ENCODE measurements around the gene N4BP2L2. TPM values are rescaled to one million over a fixed set of nuclear protein-coding genes. Genes with fewer than 3 reads are reported as not detected.

The N4BP2L2 gene
- total and polyA plus RNA-seq, 2 of the 4 experiments (the other 2 are of a cell fraction), result 28.7 to 34.6 TPM

Small RNA genes lying within 50 kb of the gene (microRNA-seq; reads per million reads assigned to microRNA genes)
- not detected for gene RF00190 (ENCODE audit: insufficient read depth, insufficient read length)

Small RNA genes lying within 50 kb of the gene (small RNA-seq; reads per million reads assigned to genes)
- 0 to 0.07 (median 0) reads per million in 5 experiments for gene RF00190

Other genes starting within 250 kb of the N4BP2L2 start
- not detected in 2 replicates for gene ZAR1L, start 223.4 kb downstream of the N4BP2L2 start, total RNA-seq (2012; rRNA removed)
- gene ZAR1L, start 223.4 kb downstream of the N4BP2L2 start, polyA plus RNA-seq (2012; rRNA removed), result not detected in 2 replicates
- gene BRCA2, start 223.3 kb downstream of the N4BP2L2 start, total RNA-seq (2012; rRNA removed), result 9.7 and 11.7 TPM in 2 replicates
- 2.0 and 2.1 TPM in 2 replicates for gene BRCA2, start 223.3 kb downstream of the N4BP2L2 start, polyA plus RNA-seq (2012; rRNA removed)
- 0.18 and 0.28 TPM in 2 replicates for gene N4BP2L1, start 110.7 kb downstream of the N4BP2L2 start, total RNA-seq (2012; rRNA removed)
- 0.19 and 0.46 TPM in 2 replicates for gene N4BP2L1, start 110.7 kb downstream of the N4BP2L2 start, polyA plus RNA-seq (2012; rRNA removed)
- 20.1 and 26.7 TPM in 2 replicates for gene PDS5B, start 47.7 kb upstream of the N4BP2L2 start, total RNA-seq (2012; rRNA removed)
- gene PDS5B, start 47.7 kb upstream of the N4BP2L2 start, polyA plus RNA-seq (2012; rRNA removed), result 5.0 and 6.2 TPM in 2 replicates

Measured in IMR-90 (cell line).